Non-pigmented ciliary epithelial cell (primary cell): Measurements from ENCODE around the gene UTP4.

Experiments used
- DNase-seq: peaks from one replicate; pipeline ENCODE4 v3.0.0-alpha.2; 2010; ENCODE audit warnings: low read depth

UTP4 gene

DNA sequence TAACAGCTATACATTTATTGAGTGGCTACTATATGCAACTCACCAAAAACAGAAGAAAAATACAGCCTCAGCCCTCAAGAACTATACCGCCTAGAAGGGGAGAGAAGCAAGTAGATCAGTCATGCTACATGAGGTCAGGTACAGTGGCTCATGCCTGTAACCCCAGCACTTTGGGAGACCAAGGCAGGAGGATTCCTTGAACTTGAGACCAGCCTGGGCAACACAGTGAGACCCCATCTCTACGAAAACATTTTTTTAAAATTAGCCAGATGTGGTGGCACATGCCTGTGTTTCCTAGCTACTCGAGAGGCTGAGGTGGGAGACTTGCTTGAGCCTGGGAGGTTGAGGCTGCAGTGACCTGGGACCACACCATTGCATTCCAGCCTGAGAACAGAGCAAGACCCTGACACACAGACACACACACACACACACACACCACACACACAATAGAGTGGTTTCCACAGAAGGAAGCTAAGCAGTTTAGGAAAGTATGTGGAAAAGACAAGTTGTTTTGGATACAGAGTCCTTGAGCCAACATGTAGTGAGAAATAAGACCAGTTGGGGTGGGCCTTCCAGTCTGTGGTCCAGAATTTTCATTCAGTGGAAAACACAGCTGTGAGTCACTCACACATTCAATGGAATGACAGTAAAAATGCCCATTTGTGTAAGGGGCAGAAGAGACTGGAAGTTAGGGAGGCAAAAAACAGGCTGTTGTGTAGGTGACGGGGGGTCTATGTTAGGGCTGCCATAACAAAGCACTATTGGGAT lies 43.8 kb downstream of the UTP4 start:
- DNase-seq = no peak

DNA sequence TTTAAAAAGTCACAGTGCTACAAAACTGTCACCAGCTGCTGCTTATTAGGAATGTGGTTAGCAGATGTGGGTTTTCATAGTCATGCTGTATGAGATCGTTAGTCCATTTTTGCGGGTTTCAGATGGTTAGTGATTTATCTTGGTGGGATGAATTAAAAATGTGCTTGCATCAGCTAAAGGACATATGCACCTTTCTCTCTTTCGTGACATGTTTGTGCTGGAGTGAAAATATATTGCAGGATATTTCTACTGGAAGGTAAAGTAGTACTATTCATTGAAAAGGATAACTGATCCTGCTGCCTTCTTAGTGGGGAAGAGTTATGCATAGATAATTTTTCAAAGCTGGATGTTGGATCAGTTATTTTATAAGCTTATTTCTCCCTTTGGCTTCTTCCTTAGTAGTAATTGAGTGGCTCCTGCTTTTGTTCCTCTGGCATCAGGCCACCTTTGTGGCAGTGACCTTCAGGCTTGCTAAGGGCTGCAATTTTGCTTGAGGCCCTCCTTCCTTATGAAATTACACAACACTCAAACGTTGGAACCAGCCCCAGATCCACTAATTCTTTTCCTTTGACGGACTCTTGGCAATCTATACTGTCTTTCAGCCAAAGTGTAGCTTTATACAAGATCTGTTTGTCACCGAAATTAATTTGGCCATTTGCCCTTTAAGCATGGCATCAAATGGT lies 47.0 kb downstream of the UTP4 start:
- no peak for DNase-seq

DNA sequence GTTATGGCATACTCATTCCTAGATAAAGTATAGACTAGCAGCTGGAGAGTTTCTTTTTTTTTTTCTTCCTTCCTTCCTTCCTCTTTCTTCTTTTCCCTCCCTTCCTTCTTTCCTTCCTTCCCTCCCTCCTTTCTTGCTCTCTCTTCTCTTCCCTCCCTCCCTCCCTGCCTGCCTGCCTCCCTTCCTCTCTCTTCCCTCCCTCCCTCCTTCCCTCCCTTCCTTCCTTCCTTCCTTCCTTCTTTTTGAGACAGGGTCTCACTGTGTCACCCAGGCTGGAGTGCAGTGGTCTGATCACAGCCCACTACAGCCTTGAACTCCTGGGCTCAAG lies 47.5 kb downstream of the UTP4 start:
- DNase-seq = no peak

DNA sequence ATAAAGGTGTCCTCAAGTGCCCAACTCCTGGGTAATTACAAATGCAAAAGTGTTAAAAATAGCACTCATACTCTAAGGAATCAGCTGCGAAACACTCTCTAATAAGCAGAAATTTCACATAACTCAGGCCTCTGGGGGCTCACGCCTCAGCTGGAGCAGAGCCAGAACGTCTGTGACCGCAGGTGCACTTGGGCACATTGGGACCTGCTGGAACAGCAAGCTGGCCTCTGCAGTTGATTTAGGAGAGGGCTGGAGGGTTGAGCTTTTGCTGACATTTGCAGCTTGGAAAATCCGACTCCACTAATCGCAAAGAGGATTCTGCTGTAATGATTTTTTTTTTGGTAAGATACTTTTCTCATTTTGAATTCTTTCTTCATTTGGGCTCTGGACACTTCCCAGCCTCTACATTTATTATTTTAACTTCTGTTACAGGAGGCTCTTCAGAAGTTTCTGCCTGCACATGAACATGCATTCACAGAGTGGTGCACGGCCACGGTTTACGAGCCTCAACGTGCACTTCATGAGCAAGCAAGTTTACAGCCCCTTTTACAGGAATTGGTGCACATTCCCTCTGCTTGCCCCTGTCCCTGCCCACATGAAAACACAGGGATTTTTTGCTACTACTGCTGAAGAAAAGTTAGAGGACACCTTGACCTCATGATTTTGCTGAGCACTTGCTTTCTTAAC lies 50.4 kb downstream of the UTP4 start:
- no peak for DNase-seq

DNA sequence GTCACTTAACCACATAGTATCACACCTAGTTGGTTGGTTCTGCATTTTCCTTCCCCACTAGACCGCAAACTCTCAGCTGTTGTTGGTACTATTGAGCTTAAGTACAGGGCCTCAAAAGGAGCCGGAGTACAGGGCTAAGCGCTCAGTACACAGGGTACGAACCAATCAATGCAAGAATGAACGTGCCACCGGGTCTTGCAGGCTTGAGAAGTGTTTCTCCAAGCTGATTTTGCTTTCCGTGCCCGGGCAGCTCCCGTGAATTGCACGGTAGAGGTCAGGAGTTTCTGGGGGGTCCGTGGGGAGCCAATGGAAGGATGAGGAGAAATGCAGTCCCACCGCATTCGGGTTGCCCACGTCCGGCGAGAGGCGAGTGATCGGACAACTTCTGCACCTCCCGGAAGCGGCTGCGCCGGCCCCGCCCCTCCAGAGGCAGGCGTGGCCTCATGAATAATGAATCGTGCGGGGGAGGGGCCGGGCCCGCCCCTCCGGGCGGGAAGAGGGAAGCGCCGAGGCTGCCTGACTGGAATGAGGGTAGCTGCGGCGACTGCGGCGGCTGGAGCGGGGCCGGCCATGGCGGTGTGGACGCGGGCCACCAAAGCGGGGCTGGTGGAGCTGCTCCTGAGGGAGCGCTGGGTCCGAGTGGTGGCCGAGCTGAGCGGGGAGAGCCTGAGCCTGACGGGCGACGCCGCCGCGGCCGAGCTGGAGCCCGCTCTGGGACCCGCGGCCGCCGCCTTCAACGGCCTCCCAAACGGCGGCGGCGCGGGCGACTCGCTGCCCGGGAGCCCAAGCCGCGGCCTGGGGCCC lies 54.4 kb downstream of the UTP4 start, which contains the start of gene SNTB2:
Gene SNTB2, plus strand, starts transcription at position 523 of the 804 bp plus-strand sequence. Its CDS starts 3 bp downstream, at position 526.
- DNase-seq = no peak

DNA sequence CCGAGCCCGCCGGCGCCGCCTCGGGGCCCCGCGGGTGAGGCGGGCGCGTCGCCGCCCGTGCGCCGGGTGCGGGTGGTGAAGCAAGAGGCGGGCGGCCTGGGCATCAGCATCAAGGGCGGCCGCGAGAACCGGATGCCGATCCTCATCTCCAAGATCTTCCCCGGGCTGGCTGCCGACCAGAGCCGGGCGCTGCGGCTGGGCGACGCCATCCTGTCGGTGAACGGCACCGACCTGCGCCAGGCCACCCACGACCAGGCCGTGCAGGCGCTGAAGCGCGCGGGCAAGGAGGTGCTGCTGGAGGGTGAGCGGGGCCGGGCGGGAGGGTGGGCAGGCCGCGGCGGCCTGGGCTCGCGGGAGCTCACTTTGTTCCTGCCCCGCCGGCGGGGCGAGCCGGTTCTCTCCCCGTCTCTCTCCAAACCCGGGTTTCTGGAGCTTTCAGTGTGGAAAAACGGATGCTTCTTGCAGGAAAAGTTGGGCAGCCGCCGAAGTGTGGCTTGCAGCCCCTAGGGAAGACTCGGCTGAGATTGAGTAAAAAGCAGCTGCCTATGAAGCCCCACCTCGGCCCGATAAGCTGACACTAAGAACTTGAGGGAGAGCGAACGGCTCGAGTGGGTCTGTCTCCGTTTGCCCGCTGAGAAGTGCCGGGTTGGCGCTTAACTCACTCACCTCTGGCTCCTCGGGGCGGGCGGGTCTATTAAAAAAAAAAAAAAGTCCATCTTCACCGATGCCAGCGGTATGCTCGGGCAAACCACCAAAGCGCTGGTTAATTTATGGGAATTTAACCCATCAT lies 55.2 kb downstream of the UTP4 start:
- no peak for DNase-seq

DNA sequence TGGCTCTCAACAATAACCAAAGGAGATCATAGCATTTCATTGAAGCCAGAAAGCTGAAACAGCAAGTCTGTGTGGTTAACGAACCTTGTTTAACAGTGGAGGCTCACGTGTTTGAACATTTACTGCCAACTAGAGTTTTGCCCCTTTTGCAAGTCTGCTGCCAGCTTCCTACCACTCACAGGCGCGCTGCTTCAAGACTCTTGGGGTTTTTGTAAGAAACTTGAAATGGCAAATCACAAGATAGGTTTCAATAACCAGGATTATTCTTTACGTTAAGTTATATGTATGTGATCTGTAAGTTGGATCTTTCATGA lies 55.7 kb downstream of the UTP4 start:
- DNase-seq = no peak

DNA sequence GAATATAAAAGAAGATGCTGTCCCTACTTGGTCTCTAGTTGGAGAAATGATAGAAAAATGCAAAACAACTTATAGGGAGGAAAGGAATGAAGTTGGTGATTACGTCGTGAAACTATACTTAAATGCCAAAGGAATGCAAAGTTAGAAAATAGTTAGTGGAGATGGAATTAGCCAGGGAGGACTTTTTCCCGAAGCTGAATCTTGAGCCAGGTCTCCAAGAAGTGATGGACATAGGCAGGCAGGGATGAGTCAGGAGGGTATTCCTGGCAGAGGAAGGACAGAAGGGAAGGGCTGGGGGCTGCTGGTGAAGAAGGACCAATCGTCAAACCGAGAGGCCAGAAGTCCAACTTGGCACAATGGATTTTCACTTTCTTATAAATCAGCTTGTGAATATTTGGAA lies 56.3 kb downstream of the UTP4 start:
- no peak for DNase-seq

DNA sequence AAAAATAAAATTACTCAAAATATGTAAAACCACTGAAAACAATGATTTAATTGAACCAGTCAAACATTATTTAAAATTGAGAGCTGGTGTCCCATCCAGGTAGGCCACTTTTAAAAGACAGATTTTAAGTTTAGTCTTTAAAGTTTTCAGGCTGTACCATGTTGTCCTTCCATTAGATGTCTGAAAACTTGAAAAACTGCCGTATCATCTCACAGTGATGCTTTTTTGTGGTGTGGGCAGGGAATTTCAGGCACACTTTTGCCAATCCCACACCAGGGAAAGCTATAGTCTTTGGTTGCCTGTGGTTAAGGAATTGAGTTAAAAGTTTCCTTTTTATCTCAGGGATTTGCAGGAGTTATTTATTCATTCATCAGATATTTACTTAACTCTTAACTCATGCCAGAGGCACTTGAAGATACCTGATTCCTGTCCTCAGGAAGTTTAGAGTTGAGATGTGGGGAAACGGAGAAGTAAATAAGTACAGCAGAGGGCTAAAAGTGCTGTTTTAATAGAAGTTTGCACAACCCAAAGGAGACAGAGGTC lies 57.7 kb downstream of the UTP4 start:
- no peak for DNase-seq

DNA sequence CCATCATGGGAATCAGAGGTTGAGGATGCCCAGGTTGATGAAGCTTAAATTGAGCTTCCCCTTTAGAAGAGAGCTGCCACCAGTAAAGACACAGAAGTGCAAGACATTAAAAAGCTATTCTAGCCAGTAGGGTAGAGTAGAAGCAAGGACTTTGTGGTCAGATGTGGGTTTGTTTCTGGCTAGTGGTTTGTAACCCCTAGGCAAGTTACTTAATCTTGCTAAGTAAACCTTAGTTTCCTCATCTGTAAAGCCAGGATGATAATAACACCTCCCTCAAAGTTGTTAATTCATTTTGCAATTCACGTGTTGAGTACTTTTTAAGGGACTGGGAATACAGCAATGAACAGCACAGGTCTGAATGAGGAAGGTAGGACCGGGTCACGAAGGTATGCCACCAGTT lies 58.1 kb downstream of the UTP4 start:
- DNase-seq = no peak

DNA sequence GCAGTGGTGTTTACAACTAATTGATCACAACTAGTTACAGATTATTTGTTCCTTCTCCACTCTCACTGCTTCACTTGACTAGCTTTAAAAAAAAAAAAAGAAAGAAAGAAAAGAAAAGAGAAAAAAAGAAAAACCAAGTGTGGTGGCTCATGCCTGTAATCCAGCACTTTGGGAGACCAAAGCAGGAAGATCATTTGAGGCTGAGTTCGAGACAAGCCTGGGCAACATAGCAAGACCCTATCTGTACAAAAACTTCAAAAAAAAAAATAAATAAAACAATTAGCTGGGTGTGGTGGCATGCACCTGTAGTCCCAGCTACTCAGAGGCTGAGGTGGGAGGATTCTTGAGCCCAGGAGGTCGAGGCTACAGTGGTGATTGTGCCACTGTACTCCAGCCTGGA lies 58.7 kb downstream of the UTP4 start:
- no peak for DNase-seq

DNA sequence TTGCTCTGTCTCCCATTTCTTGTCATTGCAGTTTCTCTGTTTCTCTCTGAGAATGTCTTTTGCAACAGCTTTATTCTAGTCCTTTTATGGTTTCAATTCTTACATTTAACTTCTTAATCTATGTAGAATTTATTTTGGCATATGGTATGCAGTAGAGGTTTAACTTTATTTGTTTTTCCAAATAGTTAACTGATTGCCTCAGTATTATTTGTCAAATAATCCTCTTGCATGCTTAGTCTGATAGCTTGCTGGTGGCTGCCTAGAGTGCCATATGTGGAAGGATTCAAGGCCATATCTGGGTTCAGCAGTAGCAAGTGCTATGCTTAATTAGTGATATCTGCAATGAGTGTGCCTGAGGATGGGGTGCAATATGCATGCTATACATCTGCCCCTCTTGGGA lies 61.4 kb downstream of the UTP4 start:
- DNase-seq = no peak

DNA sequence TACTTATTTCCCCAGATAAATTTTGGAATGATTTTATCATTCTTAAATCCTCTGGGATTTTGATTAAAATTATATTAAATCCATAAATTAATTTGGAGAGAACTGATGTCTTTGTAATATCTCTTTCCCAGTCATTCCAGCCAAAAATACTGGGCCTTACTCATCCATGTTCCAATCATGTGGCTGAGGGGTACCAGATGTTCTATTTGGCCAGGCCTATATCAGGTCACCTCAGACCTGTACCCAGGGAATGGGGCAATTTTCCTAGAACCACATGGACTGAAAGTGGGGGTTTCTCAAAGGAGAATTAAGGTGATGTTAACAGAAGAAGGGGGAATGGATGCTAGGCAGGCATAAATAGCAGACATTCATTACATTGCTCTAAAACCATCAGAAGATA lies 62.0 kb downstream of the UTP4 start:
- no peak for DNase-seq

DNA sequence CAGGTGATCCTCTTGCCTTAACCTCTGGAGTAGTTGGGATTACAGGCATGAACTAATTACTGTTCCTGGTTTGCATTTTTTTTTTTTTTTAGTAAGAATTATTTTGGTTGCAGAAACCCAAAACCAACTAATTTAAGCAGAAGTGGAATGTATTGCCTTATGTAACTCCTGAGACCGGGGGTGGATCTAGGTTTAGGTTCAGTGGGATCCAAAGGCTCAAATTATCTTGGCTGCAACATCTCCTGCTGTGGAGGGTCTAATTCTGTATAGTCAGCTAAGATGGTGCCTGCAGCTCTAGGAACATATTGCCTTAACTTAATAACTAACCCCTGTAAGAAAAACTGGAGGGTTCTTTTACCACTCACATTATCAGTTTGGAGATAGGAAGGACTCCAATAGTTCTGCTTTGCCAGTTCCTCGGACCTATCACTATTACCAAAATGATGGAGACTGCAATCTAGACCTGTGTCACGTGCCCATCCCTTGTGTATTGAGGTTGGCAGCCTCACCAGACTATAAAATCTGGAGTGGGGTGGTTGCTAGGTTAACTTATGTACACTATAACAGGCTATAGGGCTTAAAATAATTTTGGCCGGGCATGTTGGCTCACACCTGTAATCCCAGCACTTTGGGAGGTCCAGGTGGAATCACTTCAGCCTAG lies 63.0 kb downstream of the UTP4 start:
- no peak for DNase-seq

DNA sequence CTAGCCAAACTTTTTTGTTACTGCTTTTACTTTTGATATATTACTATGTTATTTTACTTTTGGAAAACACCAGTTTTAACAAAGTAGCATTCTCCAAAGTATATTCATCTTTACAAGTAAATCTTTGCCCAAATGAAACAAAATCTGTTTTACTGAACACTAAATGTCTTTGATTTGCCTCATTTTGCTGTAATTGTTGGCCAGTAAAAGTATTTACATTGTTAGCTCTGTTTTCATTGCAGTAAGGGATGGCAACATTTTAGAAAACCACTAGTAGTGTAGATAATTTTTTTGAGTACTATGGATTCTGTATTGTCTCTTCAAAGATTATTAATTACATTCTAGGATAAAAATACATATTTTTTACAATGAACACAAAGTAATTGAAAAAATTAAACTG lies 65.1 kb downstream of the UTP4 start:
- DNase-seq = no peak

DNA sequence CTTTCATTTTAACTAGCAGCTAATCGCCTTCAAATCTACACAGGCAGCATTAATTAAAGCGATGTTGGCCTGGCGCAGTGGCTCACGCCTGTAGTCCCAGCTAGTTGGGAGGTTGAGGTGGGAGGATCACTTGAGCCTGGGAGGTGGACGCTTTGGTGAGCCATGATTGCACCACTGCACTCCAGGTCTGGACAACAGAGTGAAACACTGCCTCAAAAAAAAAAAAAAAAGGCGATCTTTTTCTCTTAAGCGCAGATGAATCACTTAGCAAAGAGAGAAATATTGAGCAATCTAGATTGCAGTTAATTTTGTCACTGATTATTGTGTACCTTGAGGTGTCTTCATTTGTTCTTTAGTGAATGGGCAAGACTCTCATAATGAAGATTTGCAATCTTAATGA lies 66.9 kb downstream of the UTP4 start:
- DNase-seq = no peak

DNA sequence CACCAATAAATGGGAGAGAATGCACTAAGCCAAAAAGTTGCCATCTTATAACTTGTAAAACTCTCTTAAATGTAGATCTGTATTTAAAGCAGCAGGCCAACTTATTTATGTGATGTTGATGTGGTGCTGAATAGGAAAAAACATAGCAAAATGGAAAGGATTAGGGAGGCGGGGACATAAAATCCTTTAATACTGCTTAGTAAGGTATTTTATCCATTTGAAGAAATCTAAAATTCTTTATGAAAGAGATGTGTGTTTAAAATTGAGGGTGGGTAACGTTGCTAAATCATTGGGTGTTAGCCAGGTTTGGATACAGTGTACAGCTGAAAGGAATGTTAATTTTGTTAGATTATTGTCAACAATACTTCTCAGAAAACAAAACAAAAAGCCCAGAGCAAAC lies 68.8 kb downstream of the UTP4 start:
- DNase-seq = no peak

DNA sequence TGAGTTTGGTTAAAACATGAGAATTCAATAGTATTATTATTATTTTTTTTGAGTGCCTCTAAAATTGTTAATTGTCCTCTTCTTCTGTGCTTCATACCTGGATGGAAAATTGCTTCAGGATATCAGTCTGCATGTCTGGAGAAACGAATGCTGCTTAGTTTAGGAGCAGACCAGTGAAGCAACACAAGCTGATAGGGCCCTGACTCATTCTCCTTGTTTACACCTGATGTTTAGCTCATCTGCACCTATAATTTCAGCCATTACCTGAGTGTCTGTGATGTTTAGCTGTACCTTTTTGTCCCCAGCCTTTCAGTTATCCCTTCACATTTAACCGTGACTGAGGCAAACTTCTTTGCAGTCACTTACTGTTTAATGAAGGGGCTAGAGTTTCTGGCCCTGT lies 69.3 kb downstream of the UTP4 start:
- no peak for DNase-seq

DNA sequence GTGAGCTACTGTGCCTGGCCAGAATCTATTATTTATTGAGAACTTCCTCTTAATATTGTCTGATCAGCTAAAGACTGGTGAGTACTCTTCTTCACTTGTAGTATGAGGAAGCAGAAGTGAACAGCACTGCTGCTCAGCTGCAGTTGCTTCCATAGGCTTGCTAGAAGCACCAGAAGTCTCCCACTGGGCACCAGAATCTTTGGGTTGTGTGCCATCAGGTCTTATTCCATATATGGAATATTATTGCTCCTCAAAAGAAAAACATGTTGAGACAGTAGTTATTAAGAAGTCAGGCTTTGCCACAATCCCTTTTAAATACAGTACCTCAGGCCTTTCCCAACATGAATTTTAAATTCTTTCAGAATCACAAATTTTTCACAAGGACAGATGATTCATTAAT lies 71.7 kb downstream of the UTP4 start:
- no peak for DNase-seq

DNA sequence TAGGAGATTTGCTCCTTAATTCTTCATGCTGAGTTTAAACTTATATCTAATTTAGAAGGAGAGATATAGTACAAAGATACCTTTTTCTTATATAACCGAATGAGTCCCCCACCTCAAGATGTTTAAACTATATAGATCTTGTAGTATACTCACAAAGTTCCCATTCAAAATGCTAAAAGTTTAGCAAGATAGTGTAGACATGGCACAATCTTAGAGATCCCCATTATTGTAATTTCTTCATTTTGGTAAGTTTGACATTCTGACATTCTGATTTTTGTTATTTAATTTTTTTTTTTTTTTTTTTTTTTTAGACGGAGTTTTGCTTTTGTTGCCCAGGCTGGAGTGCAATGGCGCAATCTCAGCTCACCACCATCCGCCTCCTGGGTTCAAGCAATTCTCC lies 77.3 kb downstream of the UTP4 start:
- DNase-seq = no peak

DNA sequence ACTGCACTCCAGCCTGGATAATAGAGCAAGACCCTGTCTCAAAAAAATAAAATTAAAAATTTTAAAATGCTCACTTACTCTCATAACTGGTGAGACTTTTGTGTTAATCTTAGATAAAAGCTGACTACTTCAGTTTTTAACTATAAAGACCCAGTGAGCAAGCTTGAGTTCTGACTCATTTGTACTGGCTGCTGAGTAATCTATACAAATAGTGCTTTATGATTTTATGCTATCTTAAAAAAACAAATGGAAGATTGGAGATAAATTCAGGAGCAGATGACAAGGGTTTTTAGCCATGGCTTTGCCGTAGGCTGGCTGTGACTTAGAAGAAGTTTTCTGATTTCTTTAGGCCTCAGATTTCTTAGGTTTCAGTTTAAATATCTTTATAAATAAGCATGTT lies 85.0 kb downstream of the UTP4 start:
- peak; percentile 55 for DNase-seq
